Amygdala (tissue), 56 donors: Measurements from ENCODE around the gene PDIA4.
"Not testable (repeated sequence)": the region's sequence is repeated elsewhere in the genome, so short reads cannot be mapped to it uniquely, and the experiment has no call there.

ENCODE experiments used
- DNase-seq, 56 donors: peaks; one replicate each; lab custom pipeline; 2025; lab: John Stamatoyannopoulos, UW

Gene PDIA4

GRCh38 chr7:149036676-149037075 is 8.4 kb upstream of the PDIA4 start:
- DNase-seq, result no peak

DNA sequence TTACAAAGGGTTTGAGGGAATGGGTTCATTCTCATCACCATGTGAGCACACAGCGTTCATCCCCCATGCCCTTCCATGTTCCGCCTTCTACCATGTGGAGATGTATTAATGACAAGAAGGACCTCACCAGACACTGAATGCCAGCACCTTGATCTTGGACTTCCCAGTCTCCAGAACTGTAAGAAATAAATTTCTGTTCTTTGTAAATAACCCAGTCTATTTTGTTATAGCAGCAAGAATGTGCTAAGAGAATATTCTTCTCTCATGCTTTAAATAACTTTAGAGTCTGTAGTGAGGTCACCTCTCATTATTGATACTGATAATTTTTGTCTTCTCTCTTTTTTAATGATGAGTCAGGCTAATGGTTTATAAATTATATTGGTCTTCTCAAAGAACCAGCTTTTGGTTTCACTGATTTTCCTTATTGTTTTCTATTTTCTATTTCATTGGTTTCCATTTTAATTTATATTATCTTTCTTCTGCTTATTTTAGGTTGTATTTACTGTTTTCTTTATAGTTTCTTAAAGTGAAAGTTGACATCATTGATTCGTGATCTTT is 3.1 kb upstream of the PDIA4 start:
- DNase-seq, result no peak

DNA sequence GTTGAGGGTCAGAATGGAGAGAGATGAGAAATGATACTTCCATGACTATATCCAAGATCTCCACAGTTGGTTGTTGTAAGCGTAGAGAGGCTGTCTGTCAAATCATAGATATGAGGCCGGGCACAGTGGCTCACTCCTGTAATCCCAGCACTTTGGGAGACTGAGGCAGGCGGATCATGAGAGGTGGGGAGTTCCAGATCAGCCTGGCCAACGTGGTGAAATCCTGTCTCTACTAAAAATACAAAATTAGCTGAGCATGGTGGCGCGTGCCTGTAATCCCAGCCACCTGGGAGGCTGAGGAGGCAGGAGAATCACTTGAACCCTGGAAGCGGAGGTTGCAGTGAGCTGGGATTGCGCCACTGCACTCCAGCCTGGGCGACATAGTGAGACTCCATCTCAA is 2.1 kb upstream of the PDIA4 start:
- not testable (repeated sequence) for DNase-seq

DNA sequence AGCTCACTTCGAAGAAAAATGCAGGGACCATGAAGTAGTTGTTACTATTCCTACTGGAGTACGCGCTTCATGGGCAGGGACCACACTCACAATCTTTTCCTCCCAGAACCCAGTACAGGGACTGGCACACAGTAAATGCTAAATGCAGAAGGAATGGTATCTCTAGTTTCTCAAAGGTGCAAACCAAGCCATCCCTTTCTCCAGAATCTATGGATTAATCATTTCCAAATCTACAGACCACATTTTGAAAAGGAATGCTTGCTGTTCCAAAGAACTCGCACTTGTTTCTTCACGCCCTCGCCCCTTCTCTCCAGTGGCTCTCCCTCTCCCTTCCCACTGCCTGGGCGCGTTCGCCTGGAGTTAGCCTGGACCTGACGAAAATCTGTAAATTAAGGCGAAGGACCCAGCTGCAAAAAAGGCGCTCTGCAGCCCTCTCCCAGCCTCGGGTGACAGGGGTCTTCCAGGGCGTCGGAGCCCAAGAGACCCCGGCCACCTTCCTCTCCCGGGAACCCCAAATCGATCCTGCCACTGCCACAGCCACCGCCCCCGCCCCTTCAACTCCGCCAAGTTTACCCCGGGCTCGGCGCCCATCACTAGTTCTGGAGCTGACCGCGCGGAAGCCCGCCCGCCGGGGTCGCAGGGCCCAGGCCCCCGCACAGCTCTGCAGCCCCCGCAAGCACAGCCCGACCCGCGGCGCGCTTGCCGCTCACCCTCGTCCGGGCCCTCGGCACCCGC is 527 bp downstream of the PDIA4 start:
- peak in 5 of 56 donors; percentile 37 to 67 (median 60) for DNase-seq

- no peak for DNase-seq
Observed at GRCh38 chr7:149027055-149027454, 1.2 kb downstream of the PDIA4 start.

DNA sequence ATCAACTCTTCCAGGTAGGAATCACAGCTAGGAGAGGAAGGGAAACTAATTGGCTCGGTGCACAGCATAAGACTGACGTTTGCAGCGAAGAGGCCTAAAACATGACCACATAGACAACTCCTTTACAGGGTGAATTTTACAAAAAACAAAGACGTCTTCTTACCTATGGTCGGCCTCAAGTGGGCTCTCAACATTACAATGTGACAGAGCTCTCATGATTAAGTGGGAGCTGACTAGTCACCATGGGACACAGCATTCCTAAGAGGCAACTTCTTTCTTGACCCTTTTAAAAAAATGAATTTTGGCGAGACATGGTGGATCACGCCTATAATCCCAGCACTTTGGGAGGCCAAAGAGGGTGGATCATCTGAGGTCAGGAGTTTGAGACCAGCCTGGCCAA is 4.6 kb downstream of the PDIA4 start:
- DNase-seq, result no peak

GRCh38 chr7:149022756-149023360 is 5.4 kb downstream of the PDIA4 start:
- DNase-seq, result no peak

DNA sequence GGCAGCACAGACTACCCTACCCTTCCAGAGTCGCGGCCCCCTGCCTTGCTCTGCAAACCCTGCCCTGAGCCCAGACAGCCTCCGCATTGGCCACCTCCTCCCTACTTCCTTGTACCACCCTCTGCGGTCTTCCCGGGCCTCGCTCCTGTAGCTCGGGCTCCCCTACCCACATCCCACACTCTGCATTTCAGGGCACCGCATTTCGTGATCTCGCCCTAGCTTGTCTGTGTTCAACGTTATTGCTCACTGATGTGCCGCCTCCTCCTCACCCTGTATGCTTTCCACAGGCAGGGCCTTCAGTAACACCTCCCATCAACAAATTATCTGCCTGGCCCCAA is 6.6 kb downstream of the PDIA4 start:
- DNase-seq, result no peak

GRCh38 chr7:149020483-149020882 is 7.8 kb downstream of the PDIA4 start:
- peak in 19 of 56 donors; percentile 7 to 61 (median 18) for DNase-seq

- no peak for DNase-seq
Observed at GRCh38 chr7:149016876-149017275, 11.4 kb downstream of the PDIA4 start.

- DNase-seq, result no peak
Observed at GRCh38 chr7:149014309-149014708, 14.0 kb downstream of the PDIA4 start.

DNA sequence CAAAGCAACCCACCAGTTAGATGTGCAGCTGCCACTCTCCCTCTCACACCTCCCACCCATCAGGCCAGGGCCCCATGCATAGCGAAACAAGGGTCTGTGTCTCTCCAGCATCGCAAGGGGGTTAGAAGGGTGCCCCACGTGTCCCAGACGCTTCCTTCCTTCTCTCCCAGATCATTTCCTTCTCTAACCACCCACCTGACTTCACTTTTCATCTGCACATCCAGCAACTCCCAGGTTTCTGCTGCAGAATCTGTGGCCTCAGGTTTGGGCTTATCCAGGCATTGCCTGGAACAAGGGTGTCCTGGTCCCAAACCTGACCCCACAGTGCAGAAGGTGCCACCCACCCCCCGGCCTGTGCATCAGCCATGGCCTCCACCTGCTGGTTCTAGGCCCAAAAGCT is 14.4 kb downstream of the PDIA4 start:
- DNase-seq, result no peak

DNA sequence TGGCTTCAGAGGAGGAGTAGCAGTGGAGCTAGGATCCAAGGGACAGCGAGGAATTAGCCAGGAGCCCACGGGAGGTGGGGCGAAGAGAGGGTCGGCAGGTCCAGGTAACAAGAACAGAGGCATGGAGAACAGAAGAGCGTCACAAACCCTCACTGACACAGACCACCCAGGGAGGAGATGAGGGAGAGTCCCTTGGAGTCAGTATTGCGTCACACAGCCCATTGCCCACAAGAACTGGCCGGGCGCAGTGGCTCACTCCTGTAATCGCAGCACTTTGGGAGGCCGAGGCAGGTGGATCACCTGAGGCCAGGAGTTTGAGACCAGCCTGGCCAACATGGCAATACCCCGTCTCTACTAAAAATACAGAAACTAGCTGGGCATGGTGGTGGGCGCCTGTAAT is 15.6 kb downstream of the PDIA4 start:
- DNase-seq, result not testable (repeated sequence)

GRCh38 chr7:149011491-149011890 is 16.8 kb downstream of the PDIA4 start:
- no peak for DNase-seq

DNA sequence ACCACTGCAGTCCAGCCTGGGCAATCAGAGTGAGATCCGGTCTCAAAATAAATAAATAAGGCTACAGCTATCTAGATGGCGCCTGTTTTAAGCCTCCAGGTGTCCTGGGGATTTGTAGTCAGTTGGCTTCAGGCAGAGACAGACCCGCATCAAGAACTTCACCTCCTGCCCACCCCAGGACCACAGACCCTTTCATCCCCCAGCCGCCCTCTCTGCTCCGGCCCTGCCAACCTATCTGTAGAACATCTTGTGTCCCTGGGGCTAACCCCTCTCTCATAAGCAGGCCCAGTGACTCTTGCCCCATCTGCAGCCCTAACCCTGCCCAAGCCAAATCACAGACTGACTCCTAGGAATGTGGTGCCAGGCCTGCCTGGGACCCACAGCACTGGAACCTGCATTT is 17.9 kb downstream of the PDIA4 start:
- no peak for DNase-seq

GRCh38 chr7:149009527-149009926 is 18.8 kb downstream of the PDIA4 start:
- DNase-seq, result no peak

DNA sequence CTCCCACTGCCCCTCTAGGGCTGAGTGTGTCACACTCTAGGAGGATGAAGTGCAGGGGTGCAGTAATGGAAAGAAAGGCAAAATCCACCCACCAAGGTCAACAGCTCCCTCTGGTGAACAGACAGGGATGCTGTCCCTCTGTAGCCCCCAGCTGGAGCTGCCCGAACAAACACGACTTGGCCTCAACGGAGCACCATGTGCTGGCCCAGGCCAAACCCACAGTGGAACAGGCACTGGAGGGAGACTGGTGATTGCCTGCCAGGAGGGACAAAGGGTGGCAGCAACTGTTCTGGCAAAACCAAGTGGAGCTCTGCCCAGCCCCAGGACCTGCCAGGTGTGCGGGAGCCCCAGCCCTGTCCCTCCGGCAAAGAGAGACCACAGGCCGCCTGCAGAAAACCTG is 20.7 kb downstream of the PDIA4 start:
- DNase-seq, result peak in 6 of 56 donors; percentile 8 to 34 (median 18)

GRCh38 chr7:149007146-149007545 is 21.2 kb downstream of the PDIA4 start:
- DNase-seq, result no peak

DNA sequence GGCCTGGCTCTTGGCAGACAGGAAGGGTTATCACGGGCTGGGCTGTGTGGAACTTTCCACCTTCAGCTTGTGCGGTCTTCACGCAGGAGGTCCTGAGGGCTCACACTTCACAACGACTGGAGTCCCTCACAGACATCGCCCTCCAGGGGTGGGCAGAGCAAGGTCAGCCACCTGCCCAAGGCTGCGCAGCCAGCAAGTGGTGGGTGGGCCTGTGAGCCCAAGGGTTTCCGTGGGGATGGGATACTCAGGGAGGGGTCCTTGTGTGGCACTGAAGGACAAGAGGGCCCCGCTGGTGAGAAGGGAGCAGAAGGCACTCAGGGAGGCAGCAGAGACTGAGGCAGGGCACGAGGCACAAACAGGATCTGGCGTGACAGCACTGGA is 22.0 kb downstream of the PDIA4 start:
- no peak for DNase-seq

- DNase-seq, result peak in 44 of 56 donors; percentile 3 to 83 (median 38)
Observed at GRCh38 chr7:149005427-149006344, 22.6 kb downstream of the PDIA4 start.
